Ureter (tissue), 1 donor: ENCODE results near the gene MICALL2. TPM values are rescaled to one million over a fixed set of nuclear protein-coding genes. Genes with fewer than 3 reads are reported as not detected.

Experiments used
- DNase-seq: peaks from one replicate; pipeline ENCODE4 v3.0.0-alpha.2; 2020; ENCODE audit warnings: low spot score
- total RNA-seq: library from RNA; stranded (reverse); gene quantifications from one replicate; pipeline ENCODE4 v1.2.4, GENCODE V29; 2023
- donor health status: DM: yes; HTN: yes; CAD: no.

MICALL2 gene
- total RNA-seq, 1 donor from 2014 or later = 54.7 TPM

DNA sequence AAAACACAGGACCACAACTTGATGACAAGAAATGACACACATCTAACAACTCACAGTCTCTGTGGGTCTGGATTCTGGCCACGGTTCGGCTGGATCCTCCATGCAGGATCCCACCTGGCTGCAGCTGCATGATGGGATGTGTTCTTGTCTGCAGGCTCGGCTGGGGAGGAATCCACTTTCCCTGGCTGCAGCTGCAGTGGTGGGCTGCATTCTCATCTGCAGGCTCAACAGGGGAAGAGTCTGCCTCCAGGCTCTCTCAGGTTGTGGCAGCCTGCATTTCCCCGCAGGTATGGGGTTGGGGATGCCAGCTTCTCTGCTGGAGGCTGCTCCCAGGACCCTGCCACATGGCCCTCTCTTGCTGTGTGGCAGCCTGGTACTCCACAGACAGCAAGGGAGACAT, 64.9 kb downstream of the MICALL2 start:
- DNase-seq = no peak

DNA sequence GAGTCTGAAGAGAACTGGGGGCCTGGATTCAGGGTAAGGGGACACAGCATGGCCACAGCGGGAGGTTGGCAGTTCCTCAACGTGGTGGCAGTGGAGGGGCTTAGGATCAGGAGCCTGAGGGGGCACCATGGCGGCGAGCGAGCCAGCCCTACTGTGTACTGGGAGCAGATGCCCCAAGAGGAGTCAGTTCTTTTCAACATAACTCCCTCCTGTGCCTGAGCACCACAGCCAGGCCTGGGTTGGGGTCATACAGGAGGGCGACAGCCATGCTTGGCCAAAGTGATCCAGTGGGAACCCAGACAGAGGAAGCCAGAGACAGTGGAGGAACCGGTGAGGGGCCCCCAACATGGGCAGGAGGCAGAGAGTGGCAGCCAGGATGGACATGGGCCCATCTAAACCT, 65.8 kb downstream of the MICALL2 start:
- no peak for DNase-seq

DNA sequence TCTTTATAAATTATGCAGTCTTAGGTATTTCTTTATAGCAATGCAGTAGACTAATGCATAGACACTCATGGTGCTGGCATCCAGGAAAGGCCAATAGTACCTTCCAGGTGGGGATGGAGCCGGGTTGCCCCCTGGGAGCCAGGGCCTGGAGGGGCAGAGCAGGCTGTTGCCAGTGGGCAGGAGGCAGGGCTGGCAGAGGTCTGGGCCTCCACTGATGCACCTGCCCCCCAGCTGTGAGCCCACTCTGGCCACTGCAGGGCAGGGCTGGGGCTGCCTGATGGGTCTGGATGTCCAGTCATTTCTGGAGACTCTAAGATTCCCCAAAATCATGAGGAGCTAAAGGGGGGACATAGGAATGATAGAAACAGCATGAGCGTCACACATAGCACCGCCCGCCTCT, 66.7 kb downstream of the MICALL2 start:
- no peak for DNase-seq

DNA sequence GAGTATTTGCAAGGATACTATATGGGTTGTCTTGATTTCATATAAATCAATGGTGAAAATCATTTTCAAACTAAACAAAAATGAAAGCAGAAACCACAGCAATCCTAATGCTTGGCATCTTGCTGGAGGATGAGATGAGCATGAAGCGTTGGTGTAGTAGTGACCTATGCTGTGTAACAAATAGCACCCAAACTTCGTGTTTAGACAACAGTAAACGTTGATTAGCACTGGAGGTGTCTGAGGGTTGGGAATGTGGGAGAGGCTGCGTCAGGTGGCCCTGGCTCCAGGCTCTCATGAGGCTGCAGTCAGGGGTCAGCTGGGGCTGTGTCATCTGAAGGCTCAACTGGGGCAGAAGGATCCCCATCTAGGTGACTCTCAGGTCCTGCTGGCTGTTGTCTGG, 67.8 kb downstream of the MICALL2 start:
- no peak for DNase-seq

DNA sequence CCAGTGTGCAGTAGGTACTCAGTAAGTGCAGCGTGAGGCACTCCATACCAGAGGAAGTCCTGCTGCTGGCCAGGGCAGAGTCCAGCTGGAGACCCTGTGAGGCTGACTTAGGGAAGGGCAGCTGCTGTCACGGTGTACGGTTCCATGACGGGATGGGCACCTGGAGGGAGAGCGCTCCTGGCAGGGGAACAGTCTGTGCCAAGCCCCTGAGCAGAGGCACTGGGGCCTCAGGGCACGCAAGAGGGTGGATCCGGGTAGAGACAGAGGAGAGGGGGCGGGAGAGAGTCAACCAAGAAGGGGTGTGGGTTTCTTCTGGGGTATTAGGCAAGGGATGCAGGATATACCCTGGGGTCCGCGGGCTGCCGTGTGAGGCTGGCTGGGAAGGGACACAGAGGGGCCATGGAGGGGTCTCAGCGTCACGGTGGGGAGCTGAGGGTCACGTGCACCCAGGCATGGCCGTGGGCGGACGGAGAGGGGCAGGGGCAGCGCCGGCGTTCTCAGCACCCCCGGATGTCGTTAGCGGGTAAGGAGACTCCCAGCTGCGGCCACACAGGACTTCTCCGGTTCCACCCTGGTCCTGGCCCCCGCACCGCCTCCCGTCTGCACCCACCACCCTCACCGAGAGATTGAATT, 70.5 kb downstream of the MICALL2 start:
- DNase-seq = no peak

DNA sequence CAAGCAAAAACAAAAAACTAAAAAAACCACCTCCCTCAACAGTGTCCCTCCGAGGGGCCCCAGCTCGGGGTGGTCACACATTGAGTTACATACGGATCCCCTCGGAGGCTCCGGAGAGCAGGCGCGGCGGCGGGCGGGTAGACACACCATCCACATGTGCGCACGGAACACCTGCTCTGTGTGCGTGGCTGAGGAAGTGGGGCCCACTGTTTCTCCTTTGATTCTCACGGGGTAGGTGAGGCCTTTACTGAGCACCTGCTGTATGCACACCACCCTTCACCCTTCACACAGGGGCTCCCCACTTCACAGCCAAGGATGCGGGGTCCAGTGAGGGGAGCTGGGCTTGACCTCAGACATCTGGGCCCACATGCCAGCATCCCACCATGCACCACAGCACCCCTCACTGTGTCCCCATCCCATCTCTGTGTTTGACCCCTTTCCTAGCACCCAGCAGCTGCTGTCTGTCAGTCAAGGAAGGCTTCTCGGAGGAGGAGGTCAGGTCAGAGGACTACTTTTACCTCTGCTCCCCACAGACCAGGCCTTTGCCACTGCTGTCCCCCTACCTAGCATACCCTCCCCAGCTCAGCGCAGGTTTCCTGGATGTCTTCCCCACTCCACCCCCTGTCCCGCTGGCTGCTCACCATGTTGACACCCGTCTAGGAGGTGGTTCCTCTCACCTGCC, 71.1 kb downstream of the MICALL2 start:
- DNase-seq = no peak

DNA sequence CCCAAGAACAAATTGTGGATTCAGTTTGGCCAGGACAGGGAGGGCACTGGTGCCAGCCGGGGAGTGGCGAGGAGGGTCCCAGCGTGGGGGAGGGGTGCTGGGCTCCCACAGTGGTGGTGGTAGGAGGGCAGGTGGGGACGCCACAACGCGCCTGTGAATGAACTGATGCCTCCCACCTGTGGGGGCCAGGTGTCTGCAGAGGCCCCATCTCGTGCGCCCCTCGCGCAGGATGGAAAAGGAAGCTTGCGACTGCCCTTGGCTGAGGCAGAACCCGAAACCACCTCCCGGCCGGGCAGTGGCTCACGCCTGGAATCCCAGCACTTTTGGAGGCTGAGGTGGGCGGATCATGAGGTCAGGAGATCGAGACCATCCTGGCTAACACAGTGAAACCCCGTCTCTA, 72.0 kb downstream of the MICALL2 start:
- DNase-seq = no peak

DNA sequence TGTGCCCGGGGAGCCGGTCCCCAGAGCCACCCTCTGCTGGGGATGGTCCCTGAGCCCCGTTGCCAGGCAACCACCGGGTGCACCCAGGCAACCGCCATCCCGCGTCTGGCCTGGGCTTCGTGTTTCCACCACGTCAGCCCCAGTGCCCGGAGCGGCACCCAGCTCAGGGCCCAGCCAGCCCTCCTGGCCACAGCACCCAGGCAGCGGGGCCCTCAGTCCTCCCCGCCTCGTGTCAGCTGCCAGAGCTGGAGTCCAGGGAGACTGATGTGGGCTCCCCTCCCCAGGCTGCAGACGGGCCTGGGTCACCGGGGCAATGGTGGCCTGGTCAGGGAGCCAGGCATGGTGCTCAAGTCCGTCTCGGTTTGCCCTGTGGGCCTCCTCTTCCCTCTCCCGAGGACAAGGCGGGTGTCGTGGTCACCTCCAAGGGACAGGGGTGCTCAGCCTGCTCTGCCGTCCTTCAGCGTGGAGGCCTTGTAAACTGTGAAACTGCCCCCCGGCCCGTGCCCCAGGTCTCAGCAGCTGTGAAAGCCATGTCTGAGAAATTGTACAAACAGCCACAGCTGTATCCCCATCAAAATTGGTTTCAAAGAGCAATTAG, 72.5 kb downstream of the MICALL2 start:
- no peak for DNase-seq

DNA sequence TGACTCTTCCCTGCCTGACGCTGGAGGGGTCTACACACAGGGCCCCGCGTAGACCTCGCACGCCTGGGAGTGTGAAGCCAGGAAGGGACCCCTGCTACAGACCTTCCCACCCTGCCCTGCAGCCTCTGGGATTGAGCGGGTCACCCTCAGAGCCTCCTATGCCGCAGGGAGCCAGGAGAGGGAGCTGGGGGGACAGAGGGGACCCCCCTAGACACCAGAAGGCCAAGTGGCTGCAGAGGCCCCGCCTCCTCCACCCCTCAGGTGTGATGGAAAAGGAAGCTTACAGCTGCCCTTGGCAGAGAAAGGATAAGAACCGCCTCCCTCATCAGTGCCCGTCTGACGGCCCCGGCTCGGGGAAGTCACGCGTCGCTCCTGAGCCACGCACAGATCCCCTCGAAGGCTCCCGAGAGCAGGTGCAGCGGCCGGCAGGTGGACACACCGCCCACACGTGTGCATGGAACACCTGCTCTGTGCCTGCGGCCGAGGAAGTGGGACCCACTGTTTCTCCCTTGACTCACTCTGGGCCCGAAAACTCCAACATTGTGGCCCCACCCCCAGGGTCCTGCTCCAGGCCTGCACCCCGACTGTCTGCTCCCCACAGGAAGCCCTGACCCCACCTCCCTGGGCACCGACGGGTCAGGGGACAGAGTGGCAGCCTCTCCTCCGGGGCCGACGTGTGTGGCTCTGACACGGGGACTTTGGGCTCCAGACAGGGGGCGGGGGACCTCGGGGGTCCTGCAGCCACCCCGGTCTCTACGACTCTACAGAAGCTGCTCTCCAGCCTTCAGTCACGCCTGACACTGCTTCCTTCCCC, 73.3 kb downstream of the MICALL2 start:
- DNase-seq = no peak

DNA sequence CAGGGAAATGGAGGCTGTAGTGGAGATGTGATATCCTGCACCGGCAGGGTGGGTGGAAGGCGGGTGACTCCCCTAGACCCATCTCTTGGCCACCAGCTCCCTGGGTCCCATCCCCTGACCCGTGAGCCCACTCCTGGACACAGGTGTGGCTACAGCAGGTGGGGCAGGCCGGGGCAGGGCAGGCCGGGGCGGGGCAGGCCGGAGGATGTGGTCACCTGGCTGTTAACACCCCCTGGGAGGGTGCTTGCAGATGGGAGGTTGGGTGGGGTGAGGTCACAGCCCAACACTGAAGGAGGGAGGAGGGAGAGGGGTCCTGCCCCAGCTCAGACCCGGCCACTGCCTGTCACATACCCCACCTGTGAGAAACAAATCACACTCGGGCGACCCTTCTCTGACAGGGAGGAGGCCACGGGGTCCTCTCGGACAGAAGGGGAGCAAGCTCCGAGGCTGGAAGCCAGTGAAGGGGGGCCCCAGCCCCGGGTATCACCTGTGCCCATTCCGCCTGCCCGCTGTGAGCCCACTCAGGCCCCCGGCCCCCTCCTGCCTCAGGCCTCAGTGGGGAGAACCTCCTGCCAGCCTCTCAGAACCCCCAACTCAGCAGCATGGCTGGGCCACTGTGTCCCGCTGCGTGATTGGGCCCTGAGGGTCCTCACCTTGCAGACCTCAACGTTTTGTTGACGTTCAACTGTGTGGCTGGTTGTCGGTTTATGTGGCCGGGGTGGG, 74.0 kb downstream of the MICALL2 start:
- no peak for DNase-seq

Other genes starting within 250 kb of the MICALL2 start
- not detected for gene UNCX, start 226.6 kb downstream of the MICALL2 start, total RNA-seq
- 97.5 TPM for gene INTS1, start 44.9 kb upstream of the MICALL2 start, total RNA-seq
- 34.6 TPM for gene MAFK, start 71.2 kb upstream of the MICALL2 start, total RNA-seq
- gene TMEM184A, start 96.7 kb upstream of the MICALL2 start, total RNA-seq = 142 TPM
- gene PSMG3, start 110.6 kb upstream of the MICALL2 start, total RNA-seq = 32.0 TPM
- 1.7 TPM for gene ELFN1, start 210.8 kb upstream of the MICALL2 start, total RNA-seq